ENCODE measurements around the gene UGT1A5.

- TF ChIP-seq MAFK (IDR thresholded peaks at IDR 0.05; ENCODE audit: low read depth, low read length) (no peak), EGR1 (IDR thresholded peaks at IDR 0.05; ENCODE audit: borderline replicate concordance, low read depth, low read length) (no peak), POLR2A (IDR thresholded peaks at IDR 0.05; ENCODE audit: control extremely low read depth in 1 of 2, low read depth in 2 of 2, low read length in 2 of 2) (no peak)
These were observed 104.7 kb downstream of the UGT1A5 start for GRCh38 chr2:233817361-233817911.

All from H1 (cell line).